OCI-LY7 (cell line): Measurements from ENCODE around the gene KLK10. TPM values are rescaled to one million over a fixed set of nuclear protein-coding genes. Genes with fewer than 3 reads are reported as not detected.

Experiments used
- BruUV-seq: library from RNA; stranded (reverse); fragments of 400-500 nt; replicated peaks from 2 replicates; lab custom pipeline; 2021; lab: Mats Ljungman, UMichigan
- CTCF ChIA-PET: fragments of 300-600 bp; sonication (Branson Sonifier 250); formaldehyde crosslinking; loops from one replicate; lab custom pipeline; 2022; ENCODE audit warnings: antibody characterized with exemption; ENCODE audit not compliant: unreplicated experiment; lab: Charles Lee
- POLR2A ChIA-PET: fragments of 300-600 bp; sonication (Branson Sonifier 250); formaldehyde crosslinking; loops from one replicate; lab custom pipeline; 2022; ENCODE audit warnings: antibody characterized with exemption; lab: Charles Lee
- DNase-seq: peaks from one replicate; pipeline ENCODE4 v3.0.0-alpha.2; 2015; ENCODE audit warnings: low spot score
- H2AFZ ChIP-seq: fragments of 200-600 bp; sonication (generic), shearing (Covaris generic); 2 replicates; pipeline ENCODE4 v1.6.1; 2014; ENCODE audit warnings: mild to moderate bottlenecking, antibody characterized with exemption, low read length, moderate library complexity
- H3K27ac ChIP-seq: fragments of 200-600 bp; sonication (generic); 2 replicates; pipeline ENCODE4 v1.5.1; 2014; ENCODE audit warnings: mixed run types, low read depth, mild to moderate bottlenecking, moderate library complexity, low read length, inconsistent platforms; ENCODE audit not compliant: poor library complexity, severe bottlenecking
- H3K36me3 ChIP-seq: fragments of 200-600 bp; sonication (generic); 2 replicates; pipeline ENCODE4 v1.6.1; 2014; ENCODE audit warnings: mild to moderate bottlenecking, antibody characterized with exemption, low read length, moderate library complexity, mixed read lengths; ENCODE audit not compliant: insufficient read depth
- H3K4me1 ChIP-seq: fragments of 200-600 bp; sonication (generic); 2 replicates; pipeline ENCODE4 v1.5.1; 2014; ENCODE audit warnings: mild to moderate bottlenecking, low read length; ENCODE audit not compliant: insufficient read depth, poor library complexity, severe bottlenecking
- H3K4me2 ChIP-seq: fragments of 200-600 bp; sonication (generic); 2 replicates; pipeline ENCODE4 v1.6.1; 2014; ENCODE audit warnings: mild to moderate bottlenecking, low read length
- H3K4me3 ChIP-seq: fragments of 200-600 bp; sonication (generic); 2 replicates; pipeline ENCODE4 v1.5.1; 2014; ENCODE audit warnings: mild to moderate bottlenecking, low read depth, low read length; ENCODE audit not compliant: poor library complexity, severe bottlenecking
- H3K79me2 ChIP-seq: fragments of 200-600 bp; sonication (generic); 2 replicates; pipeline ENCODE4 v1.6.1; 2016; ENCODE audit warnings: low read depth, mild to moderate bottlenecking, low read length, moderate library complexity, mixed read lengths; ENCODE audit not compliant: insufficient read depth
- H3K9me2 ChIP-seq: fragments of 200-600 bp; sonication (generic); 2 replicates; pipeline ENCODE4 v1.6.1; 2016; ENCODE audit warnings: mild to moderate bottlenecking, low read length, mixed read lengths; ENCODE audit not compliant: insufficient read depth
- H3K9me3 ChIP-seq: fragments of 200-600 bp; sonication (generic); 2 replicates; pipeline ENCODE4 v1.6.1; 2014; ENCODE audit warnings: mild to moderate bottlenecking, mixed run types, low read length, mixed read lengths
- H4K20me1 ChIP-seq: fragments of 200-600 bp; sonication (generic); 2 replicates; pipeline ENCODE4 v1.6.1; 2014; ENCODE audit warnings: mild to moderate bottlenecking, antibody characterized with exemption, low read length, moderate library complexity, mixed read lengths; ENCODE audit not compliant: insufficient read depth
- EZH2phosphoT487 ChIP-seq: fragments of 200-600 bp; sonication (generic); IDR thresholded peaks from 2 replicates; pipeline ENCODE4 v1.6.1; 2018; ENCODE audit warnings: low read depth, borderline replicate concordance, mild to moderate bottlenecking, mixed run types, antibody characterized with exemption, low read length, moderate library complexity, mixed read lengths
- intact Hi-C: fragments of 100-400 bp; cut with micrococcal nuclease; formaldehyde crosslinking; loops from one replicate; pipeline ENCODE4 v1.10.0; 2022; ENCODE audit not compliant: unreplicated experiment
- total RNA-seq, 2 experiments: library from RNA; depleted of rRNA in 1 of 2; stranded (reverse); fragments of >200 nt in 1 of 2; shearing (Covaris generic) in 1 of 2; gene quantifications; 2 replicates each; pipeline ENCODE4 v1.2.3, GENCODE V29; 2014 to 2022
- TF ChIP-seq, protein P1 (sequence below): fragments of 200-600 bp; sonication (generic); conservative IDR thresholded peaks from 2 replicates; pipeline ENCODE4 v1.5.1; 2014; ENCODE audit warnings: mild to moderate bottlenecking, antibody characterized with exemption, low read length, moderate library complexity, mixed read lengths

KLK10 gene
- total RNA-seq, 2 experiments from 2014 or later: not detected

DNA sequence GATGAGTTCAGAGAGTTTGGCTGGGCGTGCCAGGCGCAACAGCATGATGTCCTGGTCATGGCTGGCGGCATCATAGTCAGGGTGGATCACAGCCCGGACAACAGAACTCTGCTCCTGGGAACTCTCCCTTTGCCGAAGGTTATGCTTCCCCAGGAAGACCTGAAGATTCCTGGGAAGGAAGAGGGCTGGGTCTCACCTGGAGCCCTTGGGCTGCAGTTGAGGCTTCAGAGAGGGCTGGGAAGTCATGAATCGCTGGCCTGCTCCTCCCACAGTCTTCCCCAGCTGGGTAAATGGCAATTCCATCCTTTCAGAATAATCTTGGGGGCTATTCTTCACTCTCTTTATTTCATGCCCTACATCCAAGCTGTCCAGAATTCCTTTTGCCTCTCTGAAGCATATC is 56.1 kb downstream of the KLK10 start:
- Histone ChIP-seq H3K9me2 (no peaks in the 10 kb centered on the region), H3K36me3 (no peaks in the 10 kb centered on the region), H3K4me2 (no peak overlapping the region), H3K9me3 (no peaks in the 10 kb centered on the region), H4K20me1 (no peaks in the 10 kb centered on the region), H3K4me1 (no peaks in the 10 kb centered on the region), H3K79me2 (no peaks in the 10 kb centered on the region), H3K27ac (no peak overlapping the region), H2AFZ (no peak overlapping the region), H3K4me3 (no peak overlapping the region)
- DNase-seq: no peak
- CTCF ChIA-PET: no interaction called here
- TF ChIP-seq, protein P1, sequence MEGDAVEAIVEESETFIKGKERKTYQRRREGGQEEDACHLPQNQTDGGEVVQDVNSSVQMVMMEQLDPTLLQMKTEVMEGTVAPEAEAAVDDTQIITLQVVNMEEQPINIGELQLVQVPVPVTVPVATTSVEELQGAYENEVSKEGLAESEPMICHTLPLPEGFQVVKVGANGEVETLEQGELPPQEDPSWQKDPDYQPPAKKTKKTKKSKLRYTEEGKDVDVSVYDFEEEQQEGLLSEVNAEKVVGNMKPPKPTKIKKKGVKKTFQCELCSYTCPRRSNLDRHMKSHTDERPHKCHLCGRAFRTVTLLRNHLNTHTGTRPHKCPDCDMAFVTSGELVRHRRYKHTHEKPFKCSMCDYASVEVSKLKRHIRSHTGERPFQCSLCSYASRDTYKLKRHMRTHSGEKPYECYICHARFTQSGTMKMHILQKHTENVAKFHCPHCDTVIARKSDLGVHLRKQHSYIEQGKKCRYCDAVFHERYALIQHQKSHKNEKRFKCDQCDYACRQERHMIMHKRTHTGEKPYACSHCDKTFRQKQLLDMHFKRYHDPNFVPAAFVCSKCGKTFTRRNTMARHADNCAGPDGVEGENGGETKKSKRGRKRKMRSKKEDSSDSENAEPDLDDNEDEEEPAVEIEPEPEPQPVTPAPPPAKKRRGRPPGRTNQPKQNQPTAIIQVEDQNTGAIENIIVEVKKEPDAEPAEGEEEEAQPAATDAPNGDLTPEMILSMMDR: no peak
- TF ChIP-seq EZH2phosphoT487: no peak
- intact Hi-C loops: no loop called here
- POLR2A ChIA-PET: no interaction called here
- BruUV-seq: no TSS peak

Other genes with a start within 250 kb of the KLK10 start
- not detected in 2 replicates for gene GPR32, start 249.2 kb downstream of the KLK10 start, total RNA-seq (2014; rRNA removed; shearing (Covaris generic))
- not detected in 2 replicates for gene GPR32, start 249.2 kb downstream of the KLK10 start, total RNA-seq (2022)
- not detected in 2 replicates for gene ACP4, start 229.3 kb downstream of the KLK10 start, total RNA-seq (2014; rRNA removed; shearing (Covaris generic))
- not detected in 2 replicates for gene ACP4, start 229.3 kb downstream of the KLK10 start, total RNA-seq (2022)
- gene KLK1, start 195.9 kb downstream of the KLK10 start, total RNA-seq (2014; rRNA removed; shearing (Covaris generic)): not detected in 2 replicates
- gene KLK1, start 195.9 kb downstream of the KLK10 start, total RNA-seq (2022): 3.4 and 5.1 TPM in 2 replicates
- not detected in 2 replicates for gene KLK15, start 186.1 kb downstream of the KLK10 start, total RNA-seq (2014; rRNA removed; shearing (Covaris generic))
- not detected in 2 replicates for gene KLK15, start 186.1 kb downstream of the KLK10 start, total RNA-seq (2022)
- not detected in 2 replicates for gene KLK3, start 164.8 kb downstream of the KLK10 start, total RNA-seq (2014; rRNA removed; shearing (Covaris generic))
- not detected in 2 replicates for gene KLK3, start 164.8 kb downstream of the KLK10 start, total RNA-seq (2022)
- gene KLK2, start 146.3 kb downstream of the KLK10 start, total RNA-seq (2014; rRNA removed; shearing (Covaris generic)): not detected in 2 replicates
- not detected in 2 replicates for gene KLK2, start 146.3 kb downstream of the KLK10 start, total RNA-seq (2022)
- gene KLK4, start 108.3 kb downstream of the KLK10 start, total RNA-seq (2014; rRNA removed; shearing (Covaris generic)): not detected in 2 replicates
- gene KLK4, start 108.3 kb downstream of the KLK10 start, total RNA-seq (2022): not detected in 2 replicates
- gene KLK5, start 66.7 kb downstream of the KLK10 start, total RNA-seq (2014; rRNA removed; shearing (Covaris generic)): not detected in 2 replicates
- not detected in 2 replicates for gene KLK5, start 66.7 kb downstream of the KLK10 start, total RNA-seq (2022)
- not detected in 2 replicates for gene KLK6, start 50.1 kb downstream of the KLK10 start, total RNA-seq (2014; rRNA removed; shearing (Covaris generic))
- gene KLK6, start 50.1 kb downstream of the KLK10 start, total RNA-seq (2022): not detected in 2 replicates
- not detected in 2 replicates for gene KLK7, start 35.8 kb downstream of the KLK10 start, total RNA-seq (2014; rRNA removed; shearing (Covaris generic))
- gene KLK7, start 35.8 kb downstream of the KLK10 start, total RNA-seq (2022): not detected in 2 replicates
- gene KLK8, start 18.1 kb downstream of the KLK10 start, total RNA-seq (2014; rRNA removed; shearing (Covaris generic)): not detected in 2 replicates
- gene KLK8, start 18.1 kb downstream of the KLK10 start, total RNA-seq (2022): not detected in 2 replicates
- not detected in 2 replicates for gene KLK11, start 6.9 kb upstream of the KLK10 start, total RNA-seq (2014; rRNA removed; shearing (Covaris generic))
- not detected in 2 replicates for gene KLK11, start 6.9 kb upstream of the KLK10 start, total RNA-seq (2022)
- not detected in 2 replicates for gene KLK12, start 15.3 kb upstream of the KLK10 start, total RNA-seq (2014; rRNA removed; shearing (Covaris generic))
- gene KLK12, start 15.3 kb upstream of the KLK10 start, total RNA-seq (2022): not detected in 2 replicates
- not detected in 2 replicates for gene KLK13, start 45.4 kb upstream of the KLK10 start, total RNA-seq (2014; rRNA removed; shearing (Covaris generic))
- gene KLK13, start 45.4 kb upstream of the KLK10 start, total RNA-seq (2022): not detected in 2 replicates
- not detected in 2 replicates for gene KLK14, start 63.2 kb upstream of the KLK10 start, total RNA-seq (2014; rRNA removed; shearing (Covaris generic))
- gene KLK14, start 63.2 kb upstream of the KLK10 start, total RNA-seq (2022): 0.84 and 0.89 TPM in 2 replicates
- 9.6 and 13.3 TPM in 2 replicates for gene CTU1, start 88.7 kb upstream of the KLK10 start, total RNA-seq (2014; rRNA removed; shearing (Covaris generic))
- 6.9 and 8.3 TPM in 2 replicates for gene CTU1, start 88.7 kb upstream of the KLK10 start, total RNA-seq (2022)
- gene SIGLEC9, start 105.2 kb upstream of the KLK10 start, total RNA-seq (2014; rRNA removed; shearing (Covaris generic)): not detected in 2 replicates
- not detected in 2 replicates for gene SIGLEC9, start 105.2 kb upstream of the KLK10 start, total RNA-seq (2022)
- not detected in 2 replicates for gene SIGLEC7, start 122.6 kb upstream of the KLK10 start, total RNA-seq (2014; rRNA removed; shearing (Covaris generic))
- not detected in 2 replicates for gene SIGLEC7, start 122.6 kb upstream of the KLK10 start, total RNA-seq (2022)
- gene CD33, start 205.4 kb upstream of the KLK10 start, total RNA-seq (2014; rRNA removed; shearing (Covaris generic)): not detected in 2 replicates
- gene CD33, start 205.4 kb upstream of the KLK10 start, total RNA-seq (2022): not detected in 2 replicates
- not detected in 2 replicates for gene SIGLECL1, start 231.4 kb upstream of the KLK10 start, total RNA-seq (2014; rRNA removed; shearing (Covaris generic))
- not detected in 2 replicates for gene SIGLECL1, start 231.4 kb upstream of the KLK10 start, total RNA-seq (2022)